DMS 273 (cell line): ENCODE measurements around the gene GHITM.
A peak's percentile ranks its signal among the peaks of the same experiment; 100 is the strongest.
"Not testable (repeated sequence)": the region's sequence is repeated elsewhere in the genome, so short reads cannot be mapped to it uniquely, and the experiment has no call there.

Experiments
- DNase-seq: peaks from one replicate; lab custom pipeline; 2025; ENCODE audit not compliant: unreplicated experiment; lab: John Stamatoyannopoulos, UW

Gene GHITM

GRCh38 chr10:84139126-84140035 lies at the start of gene GHITM:
GHITM (plus strand) TSS chr10:84139509; CDS start chr10:84141501, 1,992 bp downstream.
- peak; percentile 97 for DNase-seq

GRCh38 chr10:84095811-84096497 lies 43.4 kb upstream of the GHITM start:
- no peak for DNase-seq

- peak; percentile 33 for DNase-seq
These were observed 41.4 kb upstream of the GHITM start for GRCh38 chr10:84097787-84098353.

GRCh38 chr10:84098667-84099066 lies 40.6 kb upstream of the GHITM start:
- no peak for DNase-seq

- no peak for DNase-seq
These were observed 38.3 kb upstream of the GHITM start for GRCh38 chr10:84101042-84101441.

- no peak for DNase-seq
These were observed 30.5 kb upstream of the GHITM start for GRCh38 chr10:84108797-84109196.

- DNase-seq, result not testable (repeated sequence)
These were observed 29.5 kb upstream of the GHITM start for GRCh38 chr10:84109772-84110171.

- DNase-seq, result not testable (repeated sequence)
These were observed 25.8 kb upstream of the GHITM start for GRCh38 chr10:84113468-84113867.

GRCh38 chr10:84114088-84114667 lies 25.1 kb upstream of the GHITM start:
- no peak for DNase-seq

- not testable (repeated sequence) for DNase-seq
These were observed 22.1 kb upstream of the GHITM start for GRCh38 chr10:84117204-84117603.

GRCh38 chr10:84117686-84118394 lies 21.5 kb upstream of the GHITM start:
- DNase-seq, result no peak

GRCh38 chr10:84118395-84119006 lies 20.8 kb upstream of the GHITM start:
- peak; percentile 1 for DNase-seq

- DNase-seq, result no peak
These were observed 15.9 kb upstream of the GHITM start for GRCh38 chr10:84123362-84123761.

- DNase-seq, result peak; percentile 9
These were observed 13.2 kb upstream of the GHITM start for GRCh38 chr10:84125910-84126784.

GRCh38 chr10:84126785-84127167 lies 12.5 kb upstream of the GHITM start:
- no peak for DNase-seq

GRCh38 chr10:84135836-84136235 lies 3.5 kb upstream of the GHITM start:
- DNase-seq, result no peak

GRCh38 chr10:84137811-84138210 lies 1.5 kb upstream of the GHITM start:
- DNase-seq, result no peak

- peak; percentile 26 for DNase-seq
These were observed 707 bp upstream of the GHITM start for GRCh38 chr10:84138478-84139125.

- peak; percentile 20 for DNase-seq
These were observed 699 bp downstream of the GHITM start for GRCh38 chr10:84140036-84140379.
